ENCODE results near the gene KSR1. TPM values are rescaled to one million over a fixed set of nuclear protein-coding genes. Genes with fewer than 3 reads are reported as not detected.

KSR1 gene
- total RNA-seq, 1 experiment from 2014 or later, result 4.5 TPM

DNA sequence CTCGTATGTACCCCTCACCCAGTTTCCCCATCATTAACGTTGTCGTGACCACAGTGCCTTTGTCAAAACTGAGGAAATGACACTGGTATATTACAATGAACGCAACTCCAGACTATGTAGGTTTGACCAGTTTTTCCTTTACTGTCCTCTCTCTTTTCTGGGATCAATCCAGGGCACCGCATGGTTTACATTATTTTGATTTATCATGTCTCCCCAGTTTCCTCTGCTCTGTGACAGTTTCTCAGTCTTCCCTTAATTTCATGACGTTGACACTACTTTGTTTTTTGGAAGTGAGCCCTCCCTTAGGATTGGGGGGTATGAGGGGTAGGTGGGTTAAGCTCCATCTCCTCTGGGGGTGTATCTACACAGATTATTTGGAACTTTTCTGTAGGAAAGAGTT, 98.7 kb downstream of the KSR1 start:
- H3K4me3 Mint-ChIP-seq (ENCODE audit: low read depth, unreplicated experiment), result no peak overlapping the region
- H3K4me1 Mint-ChIP-seq (ENCODE audit: low read depth, unreplicated experiment), result peaks cover 38% of the 10 kb centered on the region
- no TSS peak for BruUV-seq (replicated peaks)
- TF ChIP-seq, protein P1, sequence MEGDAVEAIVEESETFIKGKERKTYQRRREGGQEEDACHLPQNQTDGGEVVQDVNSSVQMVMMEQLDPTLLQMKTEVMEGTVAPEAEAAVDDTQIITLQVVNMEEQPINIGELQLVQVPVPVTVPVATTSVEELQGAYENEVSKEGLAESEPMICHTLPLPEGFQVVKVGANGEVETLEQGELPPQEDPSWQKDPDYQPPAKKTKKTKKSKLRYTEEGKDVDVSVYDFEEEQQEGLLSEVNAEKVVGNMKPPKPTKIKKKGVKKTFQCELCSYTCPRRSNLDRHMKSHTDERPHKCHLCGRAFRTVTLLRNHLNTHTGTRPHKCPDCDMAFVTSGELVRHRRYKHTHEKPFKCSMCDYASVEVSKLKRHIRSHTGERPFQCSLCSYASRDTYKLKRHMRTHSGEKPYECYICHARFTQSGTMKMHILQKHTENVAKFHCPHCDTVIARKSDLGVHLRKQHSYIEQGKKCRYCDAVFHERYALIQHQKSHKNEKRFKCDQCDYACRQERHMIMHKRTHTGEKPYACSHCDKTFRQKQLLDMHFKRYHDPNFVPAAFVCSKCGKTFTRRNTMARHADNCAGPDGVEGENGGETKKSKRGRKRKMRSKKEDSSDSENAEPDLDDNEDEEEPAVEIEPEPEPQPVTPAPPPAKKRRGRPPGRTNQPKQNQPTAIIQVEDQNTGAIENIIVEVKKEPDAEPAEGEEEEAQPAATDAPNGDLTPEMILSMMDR (IDR thresholded peaks at IDR 0.05; ENCODE audit: unreplicated experiment), result no peak
- H3K36me3 Mint-ChIP-seq (ENCODE audit: insufficient read depth, unreplicated experiment), result no peaks in the 10 kb centered on the region
- no peaks in the 10 kb centered on the region for H3K9me3 Mint-ChIP-seq (ENCODE audit: low read depth, unreplicated experiment)
- intact Hi-C loops (cut with micrococcal nuclease; ENCODE audit: unreplicated experiment), result no loop called here
- H3K27me3 Mint-ChIP-seq (ENCODE audit: unreplicated experiment), result no peaks in the 10 kb centered on the region
- no peak for DNase-seq
- H3K27ac Mint-ChIP-seq (ENCODE audit: unreplicated experiment), result no peak overlapping the region
- CTCF ChIA-PET, result no interaction called here

DNA sequence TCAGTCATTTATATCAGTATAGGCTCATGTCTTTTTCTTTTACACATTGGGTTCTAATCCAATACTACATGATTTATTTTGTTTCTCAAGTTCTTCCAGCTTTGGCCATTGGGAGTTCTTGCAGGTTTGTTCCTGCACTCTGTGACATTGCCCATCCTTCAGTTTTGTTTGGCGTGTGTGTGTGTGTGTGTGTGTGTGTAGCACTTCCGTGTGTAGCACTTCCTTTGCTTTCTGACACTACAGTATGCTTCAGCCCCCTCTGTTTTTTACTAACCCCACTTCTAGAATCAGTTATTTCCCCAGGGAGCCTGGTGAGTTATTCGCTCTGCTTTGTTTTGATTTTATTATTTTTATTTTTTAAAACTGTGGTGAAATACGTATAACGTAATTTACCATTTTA, 99.1 kb downstream of the KSR1 start:
- intact Hi-C loops (cut with micrococcal nuclease; ENCODE audit: unreplicated experiment), result no loop called here

DNA sequence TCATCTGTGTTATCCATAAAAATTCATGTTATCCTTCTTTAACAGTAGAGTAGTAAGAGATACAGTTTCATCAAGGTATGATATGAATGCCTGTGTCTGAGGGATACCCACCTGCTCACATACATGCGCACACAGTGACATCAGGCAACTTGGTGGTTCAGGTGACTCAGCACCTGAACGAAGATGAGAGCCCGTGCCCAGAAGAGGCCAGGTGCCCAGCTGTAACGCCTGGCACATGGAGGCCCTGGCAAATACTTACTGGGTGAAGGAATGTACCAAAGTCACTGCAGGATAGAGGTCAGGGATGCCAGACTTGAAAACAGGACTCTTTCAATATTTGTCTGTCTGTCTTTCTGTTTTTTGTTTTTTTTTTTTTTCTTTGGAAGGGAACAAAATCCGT, 102.1 kb downstream of the KSR1 start:
- no peak overlapping the region for H3K4me3 Mint-ChIP-seq (ENCODE audit: low read depth, unreplicated experiment)
- no TSS peak for BruUV-seq (replicated peaks)
- H3K9me3 Mint-ChIP-seq (ENCODE audit: low read depth, unreplicated experiment), result no peaks in the 10 kb centered on the region
- H3K36me3 Mint-ChIP-seq (ENCODE audit: insufficient read depth, unreplicated experiment), result no peaks in the 10 kb centered on the region
- TF ChIP-seq, protein P1 (IDR thresholded peaks at IDR 0.05; ENCODE audit: unreplicated experiment), result no peak
- no peak overlapping the region for H3K27ac Mint-ChIP-seq (ENCODE audit: unreplicated experiment)
- no peaks in the 10 kb centered on the region for H3K27me3 Mint-ChIP-seq (ENCODE audit: unreplicated experiment)
- H3K4me1 Mint-ChIP-seq (ENCODE audit: low read depth, unreplicated experiment), result peaks cover 25% of the 10 kb centered on the region
- DNase-seq, result no peak
- CTCF ChIA-PET, result no interaction called here
- intact Hi-C loops (cut with micrococcal nuclease; ENCODE audit: unreplicated experiment), result no loop called here

More for the DNA sequence above, 99.1 kb downstream of the KSR1 start:
- BruUV-seq (replicated peaks), result no TSS peak
- Mint-ChIP-seq H3K27ac (ENCODE audit: unreplicated experiment) (no peak overlapping the region), H3K9me3 (ENCODE audit: low read depth, unreplicated experiment) (no peaks in the 10 kb centered on the region), H3K4me1 (ENCODE audit: low read depth, unreplicated experiment) (peaks cover 43% of the 10 kb centered on the region), H3K36me3 (ENCODE audit: insufficient read depth, unreplicated experiment) (no peaks in the 10 kb centered on the region), H3K4me3 (ENCODE audit: low read depth, unreplicated experiment) (no peak overlapping the region), H3K27me3 (ENCODE audit: unreplicated experiment) (no peaks in the 10 kb centered on the region)
- no peak for DNase-seq
- TF ChIP-seq, protein P1 (IDR thresholded peaks at IDR 0.05; ENCODE audit: unreplicated experiment), result no peak
- CTCF ChIA-PET, result no interaction called here

DNA sequence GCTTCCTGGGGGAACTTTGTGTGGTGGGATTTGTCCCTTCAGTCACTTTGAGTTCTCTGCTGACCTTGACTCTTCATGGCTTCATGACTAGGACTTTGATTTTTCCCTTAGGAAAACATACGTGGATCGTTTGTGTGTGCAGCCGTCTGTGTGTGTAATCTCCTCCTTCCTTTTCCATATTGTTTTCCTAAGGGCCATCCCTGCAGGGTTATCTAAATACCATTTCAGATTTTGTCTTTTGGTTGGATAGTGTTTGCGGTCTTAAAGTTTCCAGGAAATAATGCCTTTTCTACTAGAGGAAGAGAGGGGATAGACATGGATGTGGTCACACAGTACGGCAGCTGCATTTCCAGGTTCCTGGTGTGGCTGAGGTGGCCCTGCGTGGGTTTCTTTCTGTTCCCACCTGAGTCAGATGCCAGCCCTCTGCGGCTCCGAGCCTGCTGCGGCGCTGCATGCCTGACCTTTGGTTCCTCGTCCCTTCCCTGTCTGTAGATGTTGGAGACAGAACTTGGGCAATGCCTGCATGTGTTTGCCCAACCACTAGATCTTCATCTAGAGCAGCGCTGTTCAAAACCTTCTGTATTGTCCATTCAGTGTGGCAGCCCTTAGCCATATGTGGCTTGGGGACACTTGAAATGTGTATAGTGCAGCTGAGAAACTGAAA, 102.7 kb downstream of the KSR1 start:
- Mint-ChIP-seq H3K9me3 (ENCODE audit: low read depth, unreplicated experiment) (no peaks in the 10 kb centered on the region), H3K27ac (ENCODE audit: unreplicated experiment) (no peak overlapping the region), H3K27me3 (ENCODE audit: unreplicated experiment) (no peaks in the 10 kb centered on the region), H3K4me1 (ENCODE audit: low read depth, unreplicated experiment) (peaks cover 22% of the 10 kb centered on the region), H3K4me3 (ENCODE audit: low read depth, unreplicated experiment) (peak overlapping the region; percentile 28), H3K36me3 (ENCODE audit: insufficient read depth, unreplicated experiment) (no peaks in the 10 kb centered on the region)
- BruUV-seq (replicated peaks), result no TSS peak
- DNase-seq, result no peak
- TF ChIP-seq, protein P1 (IDR thresholded peaks at IDR 0.05; ENCODE audit: unreplicated experiment), result no peak
- intact Hi-C loops (cut with micrococcal nuclease; ENCODE audit: unreplicated experiment), result no loop called here
- CTCF ChIA-PET, result no interaction called here
